Measurements from ENCODE around the gene IL2RG. TPM values are rescaled to one million over a fixed set of nuclear protein-coding genes. Genes with fewer than 3 reads are reported as not detected.

Gene IL2RG
- 0.63 TPM for total RNA-seq

DNA sequence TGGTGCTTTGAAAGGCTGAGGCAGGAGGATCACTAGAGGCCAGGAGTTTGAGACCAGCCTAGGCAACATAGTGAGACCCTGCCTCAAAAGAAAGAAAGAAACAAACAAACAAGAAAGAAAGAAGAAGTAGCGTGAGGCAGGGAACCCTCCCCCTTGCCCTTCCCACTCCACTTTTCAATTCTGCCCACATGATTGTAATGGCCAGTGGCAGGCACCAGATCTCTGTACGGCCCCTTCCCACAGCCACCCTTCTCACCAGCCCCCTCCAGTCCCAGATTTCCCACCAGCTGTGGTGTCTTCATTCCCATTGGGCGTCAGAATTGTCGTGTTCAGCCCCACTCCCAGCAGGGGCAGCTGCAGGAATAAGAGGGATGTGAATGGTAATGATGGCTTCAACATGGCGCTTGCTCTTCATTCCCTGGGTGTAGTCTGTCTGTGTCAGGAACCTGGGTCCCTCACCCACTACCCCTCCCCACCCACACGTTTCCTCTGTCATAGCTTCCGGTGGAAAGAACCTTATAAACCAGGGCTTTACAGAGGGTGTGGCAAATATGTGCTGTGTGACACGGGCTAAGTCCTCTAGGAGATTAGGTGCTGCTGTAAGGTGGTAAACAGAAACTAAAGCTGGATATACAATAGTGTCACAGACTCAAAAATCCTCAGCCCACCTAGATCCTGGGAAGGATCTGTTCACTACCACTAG is at the start of gene IL2RG:
Gene IL2RG, minus strand, starts transcription at position 437 of the 703 bp plus-strand sequence. Its CDS starts 38 bp downstream, at position 399.

DNA sequence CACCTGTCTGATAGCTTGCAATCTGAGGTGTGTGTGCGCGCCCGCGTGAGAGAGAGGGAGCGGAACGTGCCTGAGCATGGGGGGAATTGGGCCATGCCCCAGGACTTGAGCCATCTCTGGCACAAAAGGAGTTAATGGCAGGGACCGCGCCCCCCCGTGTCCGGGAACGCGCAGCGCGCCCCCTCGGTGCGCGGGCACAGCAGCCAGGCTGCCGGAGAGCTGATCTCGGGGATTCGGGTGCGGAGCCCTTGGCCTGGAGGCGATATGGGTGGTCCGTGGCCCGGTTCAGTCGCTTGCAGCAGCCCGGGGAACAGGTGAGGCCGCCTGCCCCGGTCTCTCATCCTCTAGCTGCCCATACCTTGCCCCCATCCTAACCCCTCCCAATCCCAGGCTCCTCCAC is 33.3 kb upstream of the IL2RG start, which contains the start of gene NLGN3:
Gene NLGN3, plus strand, starts transcription at position 191 of the 400 bp plus-strand sequence. CDS start 2,909 bp downstream, outside the sequence.

DNA sequence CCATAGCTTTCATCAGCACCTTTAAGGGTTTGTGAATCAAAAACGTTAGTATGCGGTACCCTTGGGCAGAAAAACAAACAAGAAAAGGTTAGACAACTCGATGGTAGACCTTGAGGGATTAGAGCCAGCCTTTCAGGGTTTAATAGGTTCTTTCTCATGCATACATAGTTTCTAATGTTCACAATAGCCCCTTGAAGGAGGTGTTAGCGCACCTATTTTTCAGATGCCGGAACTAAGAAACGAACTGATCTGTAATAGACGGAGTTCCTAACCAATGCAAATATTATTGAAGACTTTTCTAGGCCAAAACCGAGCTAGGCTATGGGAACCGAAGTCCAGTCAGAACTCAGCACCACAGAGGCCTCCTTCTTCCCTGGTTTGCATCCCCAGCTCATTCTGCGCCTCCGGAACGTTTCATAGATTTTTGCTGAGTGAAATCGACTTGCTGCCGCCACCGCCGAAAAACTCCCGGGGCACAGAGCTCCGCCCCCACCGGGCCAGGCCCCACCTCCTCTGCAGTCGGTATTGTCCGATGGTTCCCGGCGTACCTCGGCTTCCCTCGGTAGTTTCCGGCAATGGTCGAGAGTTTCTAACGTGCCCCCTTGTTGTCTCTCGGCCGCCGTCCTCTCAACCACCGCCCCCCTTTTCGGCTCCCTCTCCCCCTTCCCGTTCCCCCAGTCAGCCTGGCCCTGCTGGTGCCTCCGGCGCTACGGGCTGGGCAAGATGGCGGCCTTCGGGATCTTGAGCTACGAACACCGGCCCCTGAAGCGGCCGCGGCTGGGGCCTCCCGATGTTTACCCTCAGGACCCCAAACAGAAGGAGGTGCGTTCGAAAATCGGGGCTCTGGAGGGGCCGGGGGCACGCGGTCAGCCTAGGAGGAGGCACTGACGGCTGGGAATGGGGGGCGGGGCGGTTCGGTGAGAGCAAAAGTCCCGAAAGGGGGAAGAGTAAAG is 6.9 kb upstream of the IL2RG start, which contains the start of gene MED12:
Gene MED12, plus strand, starts transcription at position 565 of the 953 bp plus-strand sequence. Its CDS starts 159 bp downstream, at position 724.

DNA sequence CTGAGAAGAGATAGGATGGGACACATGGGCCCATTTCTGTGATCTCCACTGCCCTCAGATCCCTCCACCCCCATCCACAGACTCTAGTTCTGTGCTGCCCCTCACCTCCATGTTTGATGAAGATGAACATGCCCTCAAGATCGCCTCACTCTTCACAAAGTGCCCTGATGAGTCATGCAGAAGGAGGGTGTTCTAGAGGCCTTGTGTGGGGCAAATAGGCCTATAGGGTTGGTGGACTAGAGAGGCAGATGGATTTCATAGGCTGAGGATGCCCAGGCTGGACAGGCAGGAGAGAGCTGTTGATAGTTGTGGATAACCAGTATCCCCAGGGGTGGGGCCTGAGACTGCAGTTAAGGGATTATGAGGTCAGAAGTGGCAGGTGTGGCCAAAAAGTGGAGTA is 5.0 kb downstream of the IL2RG start, which contains the start of gene CXorf65:
Gene CXorf65, minus strand, starts transcription at position 314 of the 400 bp plus-strand sequence. Its CDS starts 184 bp downstream, at position 130.

DNA sequence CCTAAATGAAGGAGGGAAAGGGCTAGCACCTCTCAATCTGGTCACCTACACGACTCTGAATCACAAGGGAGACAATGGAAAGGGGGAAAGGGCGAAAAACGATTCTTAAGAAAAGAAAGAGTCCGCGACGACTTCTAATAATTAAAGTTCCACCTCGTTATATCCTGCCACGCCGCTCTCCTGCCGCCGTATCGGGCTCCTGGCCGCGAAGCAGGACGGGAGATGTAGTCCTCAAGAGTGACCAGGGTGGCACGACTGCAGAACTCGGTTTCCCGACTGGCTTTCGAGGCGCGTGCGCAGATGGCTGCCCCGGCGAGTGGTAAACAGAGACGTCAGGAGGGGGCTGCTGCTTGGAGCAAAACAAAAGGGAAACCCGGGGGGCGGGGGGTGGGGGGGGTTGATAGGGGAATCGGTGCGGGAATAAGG is 15.8 kb downstream of the IL2RG start, which contains the start of gene FOXO4:
Gene FOXO4, plus strand, starts transcription at position 297 of the 426 bp plus-strand sequence. CDS start 678 bp downstream, outside the sequence.

DNA sequence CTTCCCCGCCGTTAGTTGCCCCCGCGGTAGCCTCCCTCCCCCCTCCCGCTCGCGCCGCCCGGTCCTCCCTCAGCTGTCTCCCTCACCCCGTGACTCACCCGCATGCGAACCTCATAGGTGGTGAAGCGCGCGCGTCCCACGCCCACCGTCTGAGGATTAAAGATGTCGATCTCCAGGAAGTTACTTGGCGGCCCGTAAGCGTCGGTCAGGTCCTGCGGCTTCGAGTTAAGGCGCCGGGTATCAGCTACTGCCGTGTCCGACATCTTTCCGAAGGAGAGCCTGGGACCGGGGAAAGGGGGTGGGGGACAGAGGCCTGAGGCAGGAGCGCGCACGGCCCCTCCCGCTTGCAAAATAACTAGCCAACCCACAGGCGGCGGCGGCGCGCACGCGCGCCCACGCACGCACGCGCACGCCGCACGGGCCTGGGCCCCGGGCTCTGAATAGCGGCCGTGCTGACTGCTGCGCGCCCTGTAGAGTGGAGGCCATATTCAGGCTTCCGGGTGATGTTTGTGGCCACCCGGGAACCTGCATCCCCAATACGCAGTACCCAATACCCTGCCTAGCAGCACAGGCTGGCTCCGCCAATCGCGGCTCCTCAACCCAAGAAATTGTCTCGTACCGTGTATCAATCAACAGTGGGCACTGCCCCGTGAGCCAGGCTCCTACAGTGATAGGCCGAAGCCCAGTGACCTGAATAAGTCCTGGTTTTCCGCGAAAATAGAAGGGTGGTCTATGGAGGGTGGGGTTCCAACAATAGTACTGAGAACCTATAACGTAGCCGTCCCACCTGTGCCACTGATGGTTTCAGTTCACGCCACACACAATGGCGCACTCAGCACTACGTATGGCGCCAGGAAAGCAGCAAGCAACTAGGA is 43.1 kb downstream of the IL2RG start, which contains the start of gene SNX12:
Gene SNX12, minus strand, starts transcription at position 291 of the 875 bp plus-strand sequence. Its CDS starts 28 bp downstream, at position 263.

Small RNA genes lying within 50 kb of the gene (small RNA-seq; reads per million reads assigned to genes)
- gene CXorf65 (ENCODE audit: low replicate concordance), result not detected

Other genes with a start within 250 kb of the IL2RG start
- gene TEX11, start 202.9 kb downstream of the IL2RG start, total RNA-seq, result not detected
- 1.6 TPM for gene SLC7A3, start 180.5 kb downstream of the IL2RG start, total RNA-seq
- gene SNX12, start 43.2 kb downstream of the IL2RG start, total RNA-seq, result 57.9 TPM
- gene FOXO4, start 15.7 kb downstream of the IL2RG start, total RNA-seq, result 3.4 TPM
- not detected for gene CXorf65, start 4.8 kb downstream of the IL2RG start, total RNA-seq
- gene MED12, start 7.0 kb upstream of the IL2RG start, total RNA-seq, result 46.0 TPM
- gene NLGN3, start 33.3 kb upstream of the IL2RG start, total RNA-seq, result 29.1 TPM
- gene GJB1, start 111.6 kb upstream of the IL2RG start, total RNA-seq, result not detected
- 35.4 TPM for gene ZMYM3, start 142.6 kb upstream of the IL2RG start, total RNA-seq
- 372 TPM for gene NONO, start 172.1 kb upstream of the IL2RG start, total RNA-seq
- gene ITGB1BP2, start 190.2 kb upstream of the IL2RG start, total RNA-seq, result 6.6 TPM

All from parietal lobe (tissue), 2 donors.